ENCODE data around the gene URB2. TPM values are rescaled to one million over a fixed set of nuclear protein-coding genes. Genes with fewer than 3 reads are reported as not detected.
A peak's percentile ranks its signal among the peaks of the same experiment; 100 is the strongest.

URB2 gene
- total RNA-seq, 2 donors from 2014 or later, result 18.6 to 20.3 TPM

- H3K4me3 Mint-ChIP-seq, result no peak overlapping the region
- H3K27me3 ChIP-seq (ENCODE audit: control insufficient read depth, insufficient read depth, low read length, poor library complexity, severe bottlenecking), result no peaks in the 10 kb centered on the region
- H3K27ac ChIP-seq (ENCODE audit: low read depth, low read length), result peak overlapping the region; percentile 51
- H3K9me3 ChIP-seq (ENCODE audit: control insufficient read depth, low read length), result no peaks in the 10 kb centered on the region
- DNase-seq, result no peak
- H3K27ac Mint-ChIP-seq, result no peak overlapping the region
- no peaks in the 10 kb centered on the region for H3K4me1 ChIP-seq (ENCODE audit: control insufficient read depth, insufficient read depth, low read length)
- no peaks in the 10 kb centered on the region for H3K36me3 ChIP-seq (ENCODE audit: control insufficient read depth, insufficient read depth, low read length)
- H3K4me1 Mint-ChIP-seq, result peaks cover 32% of the 10 kb centered on the region
- H3K9ac ChIP-seq (ENCODE audit: extremely low read depth, low read length, poor library complexity, severe bottlenecking), result no peak overlapping the region
- H3K27me3 Mint-ChIP-seq (ENCODE audit: insufficient read depth), result no peaks in the 10 kb centered on the region
- TF ChIP-seq, protein P1, sequence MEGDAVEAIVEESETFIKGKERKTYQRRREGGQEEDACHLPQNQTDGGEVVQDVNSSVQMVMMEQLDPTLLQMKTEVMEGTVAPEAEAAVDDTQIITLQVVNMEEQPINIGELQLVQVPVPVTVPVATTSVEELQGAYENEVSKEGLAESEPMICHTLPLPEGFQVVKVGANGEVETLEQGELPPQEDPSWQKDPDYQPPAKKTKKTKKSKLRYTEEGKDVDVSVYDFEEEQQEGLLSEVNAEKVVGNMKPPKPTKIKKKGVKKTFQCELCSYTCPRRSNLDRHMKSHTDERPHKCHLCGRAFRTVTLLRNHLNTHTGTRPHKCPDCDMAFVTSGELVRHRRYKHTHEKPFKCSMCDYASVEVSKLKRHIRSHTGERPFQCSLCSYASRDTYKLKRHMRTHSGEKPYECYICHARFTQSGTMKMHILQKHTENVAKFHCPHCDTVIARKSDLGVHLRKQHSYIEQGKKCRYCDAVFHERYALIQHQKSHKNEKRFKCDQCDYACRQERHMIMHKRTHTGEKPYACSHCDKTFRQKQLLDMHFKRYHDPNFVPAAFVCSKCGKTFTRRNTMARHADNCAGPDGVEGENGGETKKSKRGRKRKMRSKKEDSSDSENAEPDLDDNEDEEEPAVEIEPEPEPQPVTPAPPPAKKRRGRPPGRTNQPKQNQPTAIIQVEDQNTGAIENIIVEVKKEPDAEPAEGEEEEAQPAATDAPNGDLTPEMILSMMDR (conservative IDR thresholded peaks at IDR 0.05), result no peak
- WGBS, 2 experiments (ENCODE audit: insufficient coverage in 1 of 2, insufficient read length in 1 of 2), result 90 to 91% methylated on average over 8 to 10 of the region's 10 CpGs
- H3K9me3 Mint-ChIP-seq, result no peaks in the 10 kb centered on the region
- H3K4me3 ChIP-seq (ENCODE audit: low read length), result no peak overlapping the region
- no peaks in the 10 kb centered on the region for H3K36me3 Mint-ChIP-seq (ENCODE audit: low read depth)
These were observed 67.3 kb downstream of the URB2 start for GRCh38 chr1:229693129-229693900.

GRCh38 chr1:229694053-229694693, 68.1 kb downstream of the URB2 start:
- no peaks in the 10 kb centered on the region for H3K27me3 ChIP-seq (ENCODE audit: control insufficient read depth, insufficient read depth, low read length, poor library complexity, severe bottlenecking)
- H3K27ac ChIP-seq (ENCODE audit: low read depth, low read length), result peak overlapping the region; percentile 87
- no peaks in the 10 kb centered on the region for H3K4me1 ChIP-seq (ENCODE audit: control insufficient read depth, insufficient read depth, low read length)
- Mint-ChIP-seq H3K4me1 (peaks cover 32% of the 10 kb centered on the region), H3K9me3 (no peaks in the 10 kb centered on the region), H3K4me3 (no peak overlapping the region), H3K36me3 (ENCODE audit: low read depth) (no peaks in the 10 kb centered on the region), H3K27ac (peak overlapping the region; percentile 41), H3K27me3 (ENCODE audit: insufficient read depth) (no peaks in the 10 kb centered on the region)
- WGBS, 2 experiments (ENCODE audit: insufficient coverage in 1 of 2, insufficient read length in 1 of 2), result 24 to 46% methylated on average over 9 to 11 of the region's 11 CpGs
- no peaks in the 10 kb centered on the region for H3K9me3 ChIP-seq (ENCODE audit: control insufficient read depth, low read length)
- no peak overlapping the region for H3K4me3 ChIP-seq (ENCODE audit: low read length)
- no peaks in the 10 kb centered on the region for H3K36me3 ChIP-seq (ENCODE audit: control insufficient read depth, insufficient read depth, low read length)
- no peak overlapping the region for H3K9ac ChIP-seq (ENCODE audit: extremely low read depth, low read length, poor library complexity, severe bottlenecking)
- peak; percentile 91 for DNase-seq
- TF ChIP-seq, protein P1 (conservative IDR thresholded peaks at IDR 0.05), result no peak

GRCh38 chr1:229696385-229696784, 70.3 kb downstream of the URB2 start:
- Histone ChIP-seq H3K4me3 (ENCODE audit: low read length) (no peak overlapping the region), H3K27me3 (ENCODE audit: control insufficient read depth, insufficient read depth, low read length, poor library complexity, severe bottlenecking) (no peaks in the 10 kb centered on the region), H3K36me3 (ENCODE audit: control insufficient read depth, insufficient read depth, low read length) (no peaks in the 10 kb centered on the region), H3K27ac (ENCODE audit: low read depth, low read length) (no peak overlapping the region), H3K4me1 (ENCODE audit: control insufficient read depth, insufficient read depth, low read length) (no peaks in the 10 kb centered on the region), H3K9me3 (ENCODE audit: control insufficient read depth, low read length) (no peaks in the 10 kb centered on the region), H3K9ac (ENCODE audit: extremely low read depth, low read length, poor library complexity, severe bottlenecking) (no peak overlapping the region)
- H3K4me1 Mint-ChIP-seq, result peaks cover 32% of the 10 kb centered on the region
- H3K36me3 Mint-ChIP-seq (ENCODE audit: low read depth), result no peaks in the 10 kb centered on the region
- TF ChIP-seq, protein P1 (conservative IDR thresholded peaks at IDR 0.05), result no peak
- DNase-seq, result peak; percentile 80
- WGBS, 2 experiments (ENCODE audit: insufficient coverage in 1 of 2, insufficient read length in 1 of 2), result 39 to 67% methylated on average over 2 to 5 of the region's 5 CpGs
- peak overlapping the region; percentile 53 for H3K27ac Mint-ChIP-seq
- no peak overlapping the region for H3K4me3 Mint-ChIP-seq
- H3K9me3 Mint-ChIP-seq, result no peaks in the 10 kb centered on the region
- no peaks in the 10 kb centered on the region for H3K27me3 Mint-ChIP-seq (ENCODE audit: insufficient read depth)

Data from endodermal cell (in vitro differentiated cells).